ENCODE data around the gene ILKAP. TPM values are rescaled to one million over a fixed set of nuclear protein-coding genes. Genes with fewer than 3 reads are reported as not detected.

The ILKAP gene
- total RNA-seq, 2 donors from 2014 or later = 22.8 to 44.8 TPM

DNA sequence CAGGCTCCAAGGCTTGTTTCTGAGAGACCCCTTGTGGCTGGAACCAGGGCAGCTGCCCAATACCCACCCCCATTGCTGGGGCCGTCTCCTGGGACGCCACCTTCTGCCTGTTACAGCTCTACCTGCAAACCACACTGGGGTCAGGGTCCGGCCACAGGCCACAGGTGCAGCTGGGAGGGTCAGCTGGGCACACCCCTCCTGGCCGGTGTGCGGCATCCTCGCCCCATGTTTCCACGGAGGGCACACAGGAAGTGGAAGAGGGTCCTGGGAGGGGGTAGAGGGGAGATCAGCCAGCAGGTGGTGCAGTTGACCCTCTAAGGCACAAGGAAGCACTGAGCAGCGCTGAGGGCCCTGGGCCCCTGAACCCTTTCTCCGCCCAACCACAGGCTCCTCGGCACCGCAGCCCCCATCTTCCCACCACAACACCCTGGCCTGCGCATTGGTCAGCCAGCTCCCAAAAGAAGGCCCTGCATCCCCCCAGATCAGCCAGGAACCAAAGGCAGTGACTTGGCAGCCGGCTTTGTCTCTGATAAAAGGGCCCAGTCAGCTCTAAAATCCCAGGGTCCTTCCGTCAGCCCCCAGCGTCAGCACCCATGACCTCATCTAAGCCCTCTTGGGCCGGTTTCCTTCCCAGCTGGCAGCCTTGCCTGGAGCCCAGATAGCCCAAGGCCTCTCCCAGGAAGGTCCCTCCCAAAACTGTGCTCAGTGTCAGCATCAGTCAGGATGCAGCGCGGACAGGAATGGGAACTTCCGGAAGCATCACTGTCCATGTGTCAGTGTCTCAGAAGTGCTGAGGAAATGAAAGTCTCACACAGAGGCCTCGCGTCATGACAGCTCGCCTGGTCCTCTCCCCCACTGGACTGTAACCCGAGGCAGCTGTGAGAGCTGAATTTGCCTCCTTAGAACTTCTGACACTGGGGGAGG, 43.0 kb downstream of the ILKAP start:
- Histone ChIP-seq H3K36me3 (replicated peaks in 1 of 2; ENCODE audit: insufficient read depth in 1 of 2, low read depth in 2 of 2) (no peaks in the 10 kb centered on the region), H3K4me3 (no peak overlapping the region), H3K27me3 (peaks cover 0 to 10% of the 10 kb centered on the region in 2 donors), H3K9me3 (no peaks in the 10 kb centered on the region), H3K27ac (no peak overlapping the region), H3K4me1 (peaks cover 24% of the 10 kb centered on the region)
- DNase-seq (peak in 1 of 4 donors; percentile 10), ATAC-seq (no peak)
- WGBS, 2 donors = 71 to 85% methylated on average over 18 to 21 of the region's 23 CpGs
- TF ChIP-seq, protein P1, sequence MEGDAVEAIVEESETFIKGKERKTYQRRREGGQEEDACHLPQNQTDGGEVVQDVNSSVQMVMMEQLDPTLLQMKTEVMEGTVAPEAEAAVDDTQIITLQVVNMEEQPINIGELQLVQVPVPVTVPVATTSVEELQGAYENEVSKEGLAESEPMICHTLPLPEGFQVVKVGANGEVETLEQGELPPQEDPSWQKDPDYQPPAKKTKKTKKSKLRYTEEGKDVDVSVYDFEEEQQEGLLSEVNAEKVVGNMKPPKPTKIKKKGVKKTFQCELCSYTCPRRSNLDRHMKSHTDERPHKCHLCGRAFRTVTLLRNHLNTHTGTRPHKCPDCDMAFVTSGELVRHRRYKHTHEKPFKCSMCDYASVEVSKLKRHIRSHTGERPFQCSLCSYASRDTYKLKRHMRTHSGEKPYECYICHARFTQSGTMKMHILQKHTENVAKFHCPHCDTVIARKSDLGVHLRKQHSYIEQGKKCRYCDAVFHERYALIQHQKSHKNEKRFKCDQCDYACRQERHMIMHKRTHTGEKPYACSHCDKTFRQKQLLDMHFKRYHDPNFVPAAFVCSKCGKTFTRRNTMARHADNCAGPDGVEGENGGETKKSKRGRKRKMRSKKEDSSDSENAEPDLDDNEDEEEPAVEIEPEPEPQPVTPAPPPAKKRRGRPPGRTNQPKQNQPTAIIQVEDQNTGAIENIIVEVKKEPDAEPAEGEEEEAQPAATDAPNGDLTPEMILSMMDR (IDR thresholded peaks at IDR 0.05) = no peak
- no peak for TF ChIP-seq POLR2A (IDR thresholded peaks at IDR 0.05)
- intact Hi-C loops (cut with DNase I) = no loop called here

DNA sequence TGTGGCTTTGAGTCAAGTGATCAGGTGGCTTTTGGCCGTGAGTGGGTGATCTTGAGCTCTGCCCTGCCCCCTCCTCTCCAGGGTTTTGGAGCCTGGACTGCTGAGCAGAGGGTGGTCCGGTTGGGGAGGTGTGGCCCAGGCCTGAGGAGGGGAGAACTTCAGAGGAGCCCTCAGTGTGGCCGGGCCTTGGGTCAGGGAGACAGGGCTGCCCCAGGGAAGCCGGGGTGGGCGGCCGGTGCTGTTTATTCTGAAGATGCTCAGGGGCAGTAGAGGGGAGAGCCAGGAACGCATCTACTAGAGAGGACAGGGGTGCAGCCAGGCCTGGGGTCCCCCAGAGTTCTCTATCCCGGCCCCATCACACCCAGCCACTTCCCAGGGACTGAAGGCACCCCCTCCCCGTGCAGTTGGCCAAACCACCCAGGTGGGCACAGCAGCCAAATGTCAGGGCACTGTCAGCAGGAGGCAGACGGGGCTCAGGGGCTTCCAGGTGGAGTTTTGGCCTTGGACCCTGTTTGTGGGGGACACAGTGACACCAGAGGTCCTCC, 43.8 kb downstream of the ILKAP start:
- no peak overlapping the region for H3K4me3 ChIP-seq
- DNase-seq = peak in 1 of 4 donors; percentile 8
- no peak overlapping the region for H3K27ac ChIP-seq
- peaks cover 0 to 10% of the 10 kb centered on the region in 2 donors for H3K27me3 ChIP-seq
- intact Hi-C loops (cut with DNase I) = no loop called here
- TF ChIP-seq, protein P1 (IDR thresholded peaks at IDR 0.05) = no peak
- no peak for TF ChIP-seq POLR2A (IDR thresholded peaks at IDR 0.05)
- WGBS, 2 donors = 61 to 67% methylated on average over 6 to 9 of the region's 10 CpGs
- ATAC-seq = no peak
- peaks cover 24% of the 10 kb centered on the region for H3K4me1 ChIP-seq
- no peaks in the 10 kb centered on the region for H3K9me3 ChIP-seq
- H3K36me3 ChIP-seq (replicated peaks in 1 of 2; ENCODE audit: insufficient read depth in 1 of 2, low read depth in 2 of 2) = no peaks in the 10 kb centered on the region

DNA sequence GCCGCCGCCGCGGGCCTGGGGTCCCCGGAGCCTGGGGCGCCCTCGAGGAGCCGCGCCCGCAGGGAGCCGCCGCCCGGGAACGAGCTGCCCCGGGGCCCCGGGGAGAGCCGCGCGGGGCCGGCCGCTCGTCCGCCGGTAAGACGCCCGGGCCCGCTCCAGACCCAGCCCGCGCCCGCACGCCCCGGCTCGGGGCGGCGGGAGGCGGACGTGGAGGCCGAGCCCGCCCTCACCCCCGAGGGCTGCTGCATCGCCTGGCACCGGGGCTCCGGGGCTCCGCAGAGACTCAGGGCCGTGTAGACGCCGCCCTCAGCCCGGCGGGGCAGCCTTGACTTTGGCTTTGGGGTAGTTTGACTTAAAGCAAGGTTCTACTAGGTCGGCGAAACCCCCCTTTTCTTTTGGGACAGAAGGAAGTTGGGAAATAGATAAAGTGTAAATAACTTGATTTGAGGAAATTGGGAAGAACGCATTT, 44.4 kb downstream of the ILKAP start:
- no peak for TF ChIP-seq POLR2A (IDR thresholded peaks at IDR 0.05)
- TF ChIP-seq, protein P1 (IDR thresholded peaks at IDR 0.05) = no peak
- no peaks in the 10 kb centered on the region for H3K9me3 ChIP-seq
- 4 to 9% methylated on average over 15 to 51 of the region's 52 CpGs for WGBS, 2 donors
- peaks cover 0 to 7% of the 10 kb centered on the region in 2 donors for H3K27me3 ChIP-seq
- DNase-seq (peak in 1 of 4 donors; percentile 15), ATAC-seq (peak; percentile 21)
- H3K4me3 ChIP-seq = no peak overlapping the region
- no peaks in the 10 kb centered on the region for H3K36me3 ChIP-seq (replicated peaks in 1 of 2; ENCODE audit: insufficient read depth in 1 of 2, low read depth in 2 of 2)
- intact Hi-C loops (cut with DNase I) = no loop called here
- H3K27ac ChIP-seq = no peak overlapping the region
- H3K4me1 ChIP-seq = peaks cover 22% of the 10 kb centered on the region

DNA sequence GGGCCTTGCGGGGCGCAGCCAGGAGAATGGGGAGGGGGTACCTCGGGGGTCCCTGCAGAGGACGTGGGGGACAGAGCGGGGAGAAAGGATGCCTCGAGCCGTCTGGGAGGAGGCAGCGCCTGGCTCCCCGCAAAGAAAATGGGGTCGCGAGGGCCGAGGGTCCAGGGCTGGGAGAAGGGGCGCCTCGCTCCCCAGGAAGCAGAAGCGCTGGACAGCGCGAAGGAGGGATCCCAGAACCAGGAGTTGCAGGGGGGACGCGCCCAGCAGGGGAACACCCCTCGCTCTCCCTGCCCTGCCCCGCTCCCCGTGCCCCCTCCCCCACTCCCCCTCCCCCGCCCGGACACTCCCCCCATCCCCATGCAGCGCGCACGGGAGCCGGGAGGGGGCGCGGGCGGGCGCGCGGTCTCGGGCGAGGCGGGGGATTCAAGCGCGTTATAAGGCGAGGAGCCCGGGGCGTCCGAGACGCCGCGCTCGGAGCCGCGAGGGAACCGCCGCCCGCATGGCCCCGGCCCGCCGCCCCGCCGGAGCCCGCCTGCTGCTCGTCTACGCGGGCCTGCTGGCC, 44.9 kb downstream of the ILKAP start, which contains the start of gene ERFE:
ERFE (plus strand) TSS at position 462 of the 562 bp plus-strand sequence; CDS start at position 500, 38 bp downstream.
- TF ChIP-seq POLR2A (IDR thresholded peaks at IDR 0.05) = no peak
- TF ChIP-seq, protein P1 (IDR thresholded peaks at IDR 0.05) = peak in 5 of 7 experiments; percentile 24 to 44 (median 29)
- peak; percentile 53 for ATAC-seq
- DNase-seq = peak in 2 of 4 donors; percentile 29 to 49
- Histone ChIP-seq H3K4me3 (no peak within 1 kb of the TSS), H3K27ac (no peak within 1 kb of the TSS), H3K9me3 (no peaks in the 10 kb centered on the region), H3K27me3 (peaks cover 0 to 7% of the 10 kb centered on the region in 2 donors), H3K36me3 (replicated peaks in 1 of 2; ENCODE audit: insufficient read depth in 1 of 2, low read depth in 2 of 2) (no peaks in the 10 kb centered on the region), H3K4me1 (peaks cover 17% of the 10 kb centered on the region)
- intact Hi-C loops (cut with DNase I) = no loop called here
- WGBS, 2 donors = 29 to 35% methylated on average over 14 to 23 of the region's 61 CpGs
